LNCaP clone FGC (cell line): ENCODE results near the gene RABGGTA.

Experiments
- DNase-seq: peaks from one replicate; pipeline ENCODE4 v3.0.0-alpha.2; 2011; ENCODE audit warnings: low read depth
- H3K4me3 ChIP-seq: 2 replicates; pipeline ENCODE4 v1.5.1; 2011; ENCODE audit warnings: mild to moderate bottlenecking, low read depth, low read length, control low read depth
- CTCF ChIP-seq: IDR thresholded peaks from 2 replicates; pipeline ENCODE4 v1.5.1; 2012; ENCODE audit warnings: mild to moderate bottlenecking; ENCODE audit not compliant: control insufficient read depth, insufficient read depth; ENCODE audit errors: extremely low read depth

Gene RABGGTA

GRCh38 chr14:24259282-24260025 lies 11.9 kb downstream of the RABGGTA start:
- no peak overlapping the region for H3K4me3 ChIP-seq
- TF ChIP-seq CTCF = no peak
- DNase-seq = no peak

GRCh38 chr14:24258548-24259265 lies 12.7 kb downstream of the RABGGTA start:
- DNase-seq = no peak
- TF ChIP-seq CTCF = no peak
- H3K4me3 ChIP-seq = no peak overlapping the region

- no peak for TF ChIP-seq CTCF
- H3K4me3 ChIP-seq = no peak overlapping the region
- no peak for DNase-seq
These were observed 13.3 kb downstream of the RABGGTA start for GRCh38 chr14:24258119-24258518.

- no peak for TF ChIP-seq CTCF
- no peak overlapping the region for H3K4me3 ChIP-seq
- DNase-seq = no peak
These were observed 14.4 kb downstream of the RABGGTA start for GRCh38 chr14:24256960-24257359.

- H3K4me3 ChIP-seq = no peak overlapping the region
- no peak for DNase-seq
- no peak for TF ChIP-seq CTCF
These were observed 15.3 kb downstream of the RABGGTA start for GRCh38 chr14:24255931-24256711.

GRCh38 chr14:24255438-24255837 lies 16.0 kb downstream of the RABGGTA start:
- DNase-seq = no peak
- H3K4me3 ChIP-seq = no peak overlapping the region
- no peak for TF ChIP-seq CTCF
